ENCODE measurements around the gene SPTSSA. TPM values are rescaled to one million over a fixed set of nuclear protein-coding genes. Genes with fewer than 3 reads are reported as not detected.

The SPTSSA gene
- total RNA-seq (2022; extraction: Qiagen RNA extraction; ENCODE audit: low read depth) = 17.3 to 28.0 TPM (median 24.9 TPM) in 5 replicates

GRCh38 chr14:34462132-34462893 lies at the start of gene SPTSSA:
Gene SPTSSA, minus strand, starts transcription at chr14:34462240. Its CDS starts 33 bp downstream, at chr14:34462207.

Other genes with a start within 250 kb of the SPTSSA start
- gene EAPP, start 77.5 kb upstream of the SPTSSA start, total RNA-seq (2022; extraction: Qiagen RNA extraction; ENCODE audit: low read depth) = 37.4 to 52.3 TPM (median 39.0 TPM) in 5 replicates
- 69.1 to 113 TPM (median 76.7 TPM) in 5 replicates for gene SNX6, start 167.9 kb upstream of the SPTSSA start, total RNA-seq (2022; extraction: Qiagen RNA extraction; ENCODE audit: low read depth)